Spinal cord (tissue), 10 donors: ENCODE results near the gene ARHGAP15. TPM values are rescaled to one million over a fixed set of nuclear protein-coding genes. Genes with fewer than 3 reads are reported as not detected.

ENCODE experiments used
- DNase-seq, 6 donors: peaks; one replicate each; pipeline versions ENCODE4 v3.0.0 to v3.0.0-alpha.2; 2013 to 2015; ENCODE audit warnings: low spot score in 6 of 6, low read depth in 4 of 6
- H3K27ac ChIP-seq: one replicate; pipeline ENCODE4 v1.5.1; 2013; ENCODE audit warnings: low read depth, low read length, control low read depth
- H3K27me3 ChIP-seq: one replicate; pipeline ENCODE4 v1.6.1; 2013; ENCODE audit warnings: low read length; ENCODE audit not compliant: control insufficient read depth, insufficient read depth
- H3K36me3 ChIP-seq: one replicate; pipeline ENCODE4 v1.6.1; 2013; ENCODE audit warnings: low read length; ENCODE audit not compliant: control insufficient read depth, insufficient read depth
- H3K4me1 ChIP-seq: one replicate; pipeline ENCODE4 v1.6.1; 2013; ENCODE audit warnings: low read length; ENCODE audit not compliant: control insufficient read depth, insufficient read depth
- H3K4me3 ChIP-seq: one replicate; pipeline ENCODE4 v1.5.1; 2013; ENCODE audit warnings: low read depth, low read length, control low read depth
- H3K9me3 ChIP-seq: one replicate; pipeline ENCODE4 v1.6.1; 2013; ENCODE audit warnings: low read length; ENCODE audit not compliant: control insufficient read depth, insufficient read depth
- WGBS: methylation state at CpG from one replicate; pipeline ENCODE4 v1.1.5; 2013; ENCODE audit warnings: missing lambda C conversion rate; ENCODE audit not compliant: insufficient coverage; 5-methylcytosine and 5-hydroxymethylcytosine counted together
- polyA plus RNA-seq, 2 donors: library from polyadenylated mRNA; unstranded; fragments of 120-200 nt; gene quantifications; one replicate each; pipeline ENCODE4 v1.2.1, GENCODE V29; 2013; ENCODE audit not compliant: insufficient read length in 2 of 2
- total RNA-seq, 2 donors: library from RNA; depleted of rRNA in 1 of 2; stranded (reverse); fragments of 120-200 nt in 1 of 2; fragments of >200 nt in 1 of 2; gene quantifications; one replicate each; pipeline versions ENCODE4 v1.2.3 to v1.2.4, GENCODE V29; 2013 to 2014
- donor health status: healthy.

Gene ARHGAP15
- total and polyA plus RNA-seq, 4 donors = 6.3 to 53.1 (median 12.5) TPM

GRCh38 chr2:143776526-143777297 is 647.5 kb downstream of the ARHGAP15 start:
- no CpG with 5 or more reads among the region's 4 CpGs for WGBS
- Histone ChIP-seq H3K9me3 (no peaks in the 10 kb centered on the region), H3K27ac (no peak overlapping the region), H3K36me3 (no peaks in the 10 kb centered on the region), H3K4me1 (no peaks in the 10 kb centered on the region), H3K27me3 (no peaks in the 10 kb centered on the region), H3K4me3 (no peak overlapping the region)
- DNase-seq = no peak

GRCh38 chr2:143779021-143779420 is 649.8 kb downstream of the ARHGAP15 start:
- H3K36me3 ChIP-seq = no peaks in the 10 kb centered on the region
- H3K4me1 ChIP-seq = no peaks in the 10 kb centered on the region
- H3K27me3 ChIP-seq = no peaks in the 10 kb centered on the region
- H3K4me3 ChIP-seq = no peak overlapping the region
- WGBS = 50% methylated on average over 1 of the region's 3 CpGs
- H3K9me3 ChIP-seq = no peaks in the 10 kb centered on the region
- no peak overlapping the region for H3K27ac ChIP-seq
- peak in 3 of 6 donors; percentile 5 to 36 (median 32) for DNase-seq

- no CpG with 5 or more reads among the region's 5 CpGs for WGBS
- no peaks in the 10 kb centered on the region for H3K4me1 ChIP-seq
- no peak overlapping the region for H3K4me3 ChIP-seq
- DNase-seq = no peak
- no peak overlapping the region for H3K27ac ChIP-seq
- no peaks in the 10 kb centered on the region for H3K36me3 ChIP-seq
- H3K27me3 ChIP-seq = no peaks in the 10 kb centered on the region
- H3K9me3 ChIP-seq = no peaks in the 10 kb centered on the region
Measured at GRCh38 chr2:143786026-143786765, 657.0 kb downstream of the ARHGAP15 start.

GRCh38 chr2:143787674-143788073 is 658.5 kb downstream of the ARHGAP15 start:
- Histone ChIP-seq H3K4me3 (no peak overlapping the region), H3K36me3 (no peaks in the 10 kb centered on the region), H3K4me1 (no peaks in the 10 kb centered on the region), H3K9me3 (no peaks in the 10 kb centered on the region), H3K27me3 (no peaks in the 10 kb centered on the region), H3K27ac (no peak overlapping the region)
- no peak for DNase-seq
- 100% methylated on average over 2 of the region's 2 CpGs for WGBS

GRCh38 chr2:143792602-143793001 is 663.4 kb downstream of the ARHGAP15 start:
- Histone ChIP-seq H3K4me1 (no peaks in the 10 kb centered on the region), H3K27ac (no peak overlapping the region), H3K4me3 (no peak overlapping the region), H3K27me3 (no peaks in the 10 kb centered on the region), H3K9me3 (no peaks in the 10 kb centered on the region), H3K36me3 (no peaks in the 10 kb centered on the region)
- WGBS = 73% methylated on average over 3 of the region's 4 CpGs
- DNase-seq = no peak

- Histone ChIP-seq H3K9me3 (no peaks in the 10 kb centered on the region), H3K4me3 (no peak overlapping the region), H3K36me3 (no peaks in the 10 kb centered on the region), H3K27ac (no peak overlapping the region), H3K27me3 (no peaks in the 10 kb centered on the region), H3K4me1 (no peaks in the 10 kb centered on the region)
- 70% methylated on average over 1 of the region's 3 CpGs for WGBS
- DNase-seq = peak in 5 of 6 donors; percentile 4 to 73 (median 29)
Measured at GRCh38 chr2:143793381-143793780, 664.2 kb downstream of the ARHGAP15 start.

GRCh38 chr2:143796051-143796450 is 666.8 kb downstream of the ARHGAP15 start:
- Histone ChIP-seq H3K27ac (no peak overlapping the region), H3K36me3 (no peaks in the 10 kb centered on the region), H3K27me3 (no peaks in the 10 kb centered on the region), H3K4me3 (no peak overlapping the region), H3K4me1 (no peaks in the 10 kb centered on the region), H3K9me3 (no peaks in the 10 kb centered on the region)
- no peak for DNase-seq
- WGBS = no CpG with 5 or more reads among the region's 1 CpG

GRCh38 chr2:143801561-143801960 is 672.3 kb downstream of the ARHGAP15 start:
- no CpG with 5 or more reads among the region's 1 CpG for WGBS
- no peaks in the 10 kb centered on the region for H3K4me1 ChIP-seq
- no peaks in the 10 kb centered on the region for H3K9me3 ChIP-seq
- H3K36me3 ChIP-seq = no peaks in the 10 kb centered on the region
- no peak overlapping the region for H3K27ac ChIP-seq
- no peak for DNase-seq
- H3K27me3 ChIP-seq = no peaks in the 10 kb centered on the region
- no peak overlapping the region for H3K4me3 ChIP-seq

GRCh38 chr2:143802242-143802641 is 673.0 kb downstream of the ARHGAP15 start:
- Histone ChIP-seq H3K4me3 (no peak overlapping the region), H3K27me3 (no peaks in the 10 kb centered on the region), H3K27ac (no peak overlapping the region), H3K36me3 (no peaks in the 10 kb centered on the region), H3K9me3 (no peaks in the 10 kb centered on the region), H3K4me1 (no peaks in the 10 kb centered on the region)
- no peak for DNase-seq
- WGBS = no CpG with 5 or more reads among the region's 4 CpGs
